GM11168 (cell line): ENCODE results near the gene FOXP1.

Experiments
- in situ Hi-C: fragments of 300-500 bp; cut with MboI; formaldehyde crosslinking; loops from one replicate; pipeline ENCODE4 v1.12.0; 2022; ENCODE audit warnings: low sequenced_read_pairs; ENCODE audit not compliant: unreplicated experiment

The FOXP1 gene

DNA sequence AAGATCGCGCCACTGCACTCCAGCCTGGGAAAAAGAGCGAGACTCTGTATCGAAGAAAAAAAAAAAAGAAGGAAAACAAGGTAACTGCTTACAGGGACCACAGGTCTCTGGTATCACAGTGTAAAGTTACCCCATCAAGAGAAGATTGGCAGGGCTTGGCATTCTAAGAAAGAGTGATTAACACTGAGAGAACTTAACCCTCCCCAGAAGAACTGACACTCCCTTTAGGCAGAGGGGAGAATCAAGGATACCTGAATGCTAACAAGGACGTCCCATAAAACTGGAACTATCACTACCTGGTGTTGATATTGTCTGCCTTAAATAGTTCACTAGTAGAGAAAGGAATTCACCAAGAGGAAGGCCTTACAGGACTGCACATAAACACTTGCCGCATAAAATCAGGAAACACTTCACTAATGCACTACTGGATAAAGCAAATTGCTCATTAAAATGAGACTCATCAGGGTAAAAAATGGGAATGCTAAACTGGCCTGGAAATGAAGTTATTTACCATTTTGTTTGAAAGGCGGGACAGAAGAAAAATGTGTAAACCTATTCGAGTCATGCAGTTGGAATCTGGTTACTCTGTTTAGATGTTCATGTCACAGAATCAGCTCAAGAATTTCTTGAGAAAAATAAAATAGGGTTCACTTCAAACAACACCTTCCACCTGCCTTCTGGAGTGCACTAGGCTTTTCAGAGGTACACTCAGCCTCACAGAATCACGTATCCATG is 121.6 kb downstream of the FOXP1 start:
- in situ Hi-C loops, result no loop called here

DNA sequence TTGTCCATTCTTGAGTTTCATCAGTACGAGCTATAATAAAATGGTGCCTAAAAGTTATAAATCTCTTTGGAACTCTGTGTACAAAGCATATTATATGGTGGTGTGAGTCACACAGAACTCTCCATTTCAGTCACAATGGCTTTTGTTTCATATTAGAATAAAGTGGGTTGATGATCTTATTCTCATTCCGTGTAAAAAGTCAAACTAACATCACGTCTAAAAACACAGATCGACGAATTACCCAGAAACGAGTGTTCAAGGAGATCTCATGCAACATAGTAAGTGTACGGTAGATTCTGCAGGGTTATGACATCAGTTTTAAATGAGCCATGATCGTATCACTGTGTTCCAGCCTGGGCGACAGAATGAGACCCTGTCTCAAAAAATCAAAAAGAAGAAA is 122.4 kb downstream of the FOXP1 start:
- in situ Hi-C loops, result no loop called here

DNA sequence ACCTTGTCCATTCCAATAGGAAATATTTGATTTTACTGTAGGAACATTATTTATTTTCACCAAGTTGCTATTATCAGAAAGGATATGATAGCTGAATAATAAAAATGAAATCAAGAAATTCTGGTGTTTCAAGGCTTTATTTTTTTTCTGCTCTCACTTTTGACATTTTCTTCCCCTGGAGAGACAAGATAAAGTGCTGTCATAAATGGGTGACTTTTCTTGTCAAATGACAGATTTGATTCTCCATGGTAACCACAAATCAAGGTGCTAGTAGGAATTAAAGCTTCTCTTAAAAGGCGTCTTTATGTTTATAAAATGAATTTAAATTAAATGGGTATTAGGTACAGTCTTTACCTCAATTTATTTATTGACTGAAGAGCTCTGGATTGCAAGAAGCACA is 124.6 kb downstream of the FOXP1 start:
- in situ Hi-C loops, result no loop called here

DNA sequence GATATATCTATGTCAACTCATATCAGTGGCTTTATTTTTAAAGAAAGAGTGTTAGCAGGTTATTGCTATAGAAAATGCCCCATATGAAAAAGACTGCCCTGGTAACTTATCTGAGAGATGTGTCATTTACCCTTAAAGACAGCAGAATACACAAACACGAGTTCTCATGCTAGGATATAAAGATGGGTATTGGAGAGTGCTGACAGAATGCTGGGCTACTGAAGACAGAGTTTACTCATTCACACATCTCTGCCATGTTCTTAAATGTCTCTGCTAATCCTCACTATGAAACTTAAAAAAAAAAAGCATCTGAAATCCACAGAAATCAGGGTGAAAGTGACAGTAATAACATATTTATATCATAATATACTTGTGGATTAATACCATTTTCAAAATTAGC is 126.7 kb downstream of the FOXP1 start:
- in situ Hi-C loops, result no loop called here

DNA sequence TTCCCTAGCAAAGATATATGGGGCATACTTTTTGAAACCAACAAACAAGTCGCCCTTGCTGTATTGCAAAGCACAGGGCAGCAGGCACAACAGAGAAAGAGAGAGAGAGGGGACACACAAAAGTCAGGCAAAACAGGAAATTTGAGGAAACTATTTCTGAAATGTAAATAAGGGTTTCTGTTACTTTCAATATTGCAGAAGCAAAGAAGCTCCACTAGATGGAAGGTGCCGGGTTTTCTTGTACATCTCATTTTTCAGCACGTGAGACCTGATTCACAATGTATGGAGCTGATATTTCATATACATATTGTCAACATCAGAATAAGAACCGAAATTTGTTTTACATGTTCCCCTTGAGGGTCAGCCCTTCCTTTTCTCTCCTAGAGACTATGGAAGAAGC is 127.4 kb downstream of the FOXP1 start:
- in situ Hi-C loops, result no loop called here

DNA sequence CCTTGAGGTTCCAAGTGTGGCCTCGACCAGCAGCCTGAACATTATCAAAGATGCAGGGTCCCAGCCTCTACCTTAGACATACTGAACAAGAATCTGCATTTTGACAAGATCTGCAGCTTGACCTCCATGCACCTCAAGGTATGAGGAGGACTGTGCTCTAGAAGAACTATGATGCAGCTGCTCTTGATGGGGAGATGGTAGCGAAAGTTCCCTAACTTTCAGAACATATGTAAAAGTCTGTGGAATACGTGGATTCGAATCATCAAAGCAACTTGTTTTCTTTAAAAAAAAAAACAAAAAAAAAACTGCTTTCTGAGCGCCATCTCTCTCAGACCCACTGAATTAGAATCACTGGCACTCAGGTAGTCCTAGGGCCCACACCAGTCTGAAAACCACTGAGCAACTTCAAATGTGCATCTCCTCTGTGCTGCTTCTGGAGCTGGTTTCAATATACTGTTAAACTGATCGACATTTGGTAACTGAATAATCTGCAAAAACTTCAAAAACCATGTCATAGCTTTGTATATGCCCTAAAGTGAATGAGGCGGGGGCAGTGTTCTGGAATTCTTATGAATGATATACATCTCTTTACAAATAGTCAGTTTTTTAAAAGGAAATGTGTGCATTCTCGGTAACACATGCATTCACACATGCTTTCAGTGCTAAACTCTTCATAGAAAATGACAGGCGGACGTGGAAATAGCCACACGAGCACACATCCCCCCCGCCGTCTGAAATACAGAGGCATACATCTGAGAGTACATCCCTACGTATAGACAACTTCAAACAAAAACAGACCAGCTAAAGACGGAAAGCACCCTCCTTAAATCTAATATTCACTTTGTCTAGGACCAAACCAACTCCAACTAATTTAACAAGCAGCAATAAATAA is 128.8 kb downstream of the FOXP1 start:
- in situ Hi-C loops, result no loop called here

DNA sequence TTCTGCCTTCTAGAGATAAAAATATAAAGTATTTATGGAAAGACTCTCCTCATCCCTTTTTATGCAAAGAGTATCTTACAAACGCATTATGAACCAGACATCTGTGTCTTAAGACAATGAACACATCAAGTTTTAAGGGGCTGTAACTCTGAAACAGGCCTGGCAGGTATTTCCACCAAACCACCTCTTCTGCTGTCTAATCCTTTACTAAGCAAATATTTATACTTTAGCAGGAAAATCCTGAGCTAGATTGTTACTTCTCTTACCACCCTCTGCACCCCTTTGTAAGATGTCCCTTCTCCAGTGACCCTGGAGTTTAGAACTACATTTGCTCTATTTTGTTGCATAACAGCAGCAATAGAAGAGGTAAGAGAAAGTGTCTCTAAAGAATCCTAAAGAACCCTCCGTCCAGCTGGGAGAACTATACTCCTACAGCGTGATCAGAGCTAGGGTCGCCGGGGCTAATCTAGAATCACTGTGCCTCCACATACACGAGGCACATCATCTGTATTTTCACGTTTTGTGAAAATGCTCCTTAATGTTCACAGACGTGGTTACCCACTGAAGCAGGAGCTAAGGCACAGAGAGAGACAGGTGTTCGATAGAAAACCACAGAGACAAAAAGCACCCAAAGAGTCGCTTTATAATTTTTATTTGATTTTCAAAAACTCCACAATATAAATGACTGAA is 129.6 kb downstream of the FOXP1 start:
- in situ Hi-C loops, result no loop called here

DNA sequence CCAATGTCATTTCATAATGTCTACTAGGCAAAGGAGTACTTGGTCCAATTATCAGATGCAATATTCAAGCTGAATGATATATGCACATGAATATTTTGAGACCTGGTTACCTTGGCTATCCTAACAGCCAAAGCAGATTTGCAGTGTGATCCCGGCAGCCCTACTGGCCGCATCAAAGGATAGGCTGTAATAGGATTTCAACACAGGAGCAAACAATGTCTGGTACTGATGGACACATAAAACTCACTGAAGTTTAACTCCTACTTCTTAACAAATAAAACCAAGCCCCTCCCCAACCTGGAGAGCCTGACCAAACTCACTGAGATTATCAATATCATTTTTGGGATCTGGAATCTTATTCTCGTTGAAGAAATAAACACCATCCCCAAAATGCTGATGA is 130.2 kb downstream of the FOXP1 start:
- in situ Hi-C loops, result no loop called here

DNA sequence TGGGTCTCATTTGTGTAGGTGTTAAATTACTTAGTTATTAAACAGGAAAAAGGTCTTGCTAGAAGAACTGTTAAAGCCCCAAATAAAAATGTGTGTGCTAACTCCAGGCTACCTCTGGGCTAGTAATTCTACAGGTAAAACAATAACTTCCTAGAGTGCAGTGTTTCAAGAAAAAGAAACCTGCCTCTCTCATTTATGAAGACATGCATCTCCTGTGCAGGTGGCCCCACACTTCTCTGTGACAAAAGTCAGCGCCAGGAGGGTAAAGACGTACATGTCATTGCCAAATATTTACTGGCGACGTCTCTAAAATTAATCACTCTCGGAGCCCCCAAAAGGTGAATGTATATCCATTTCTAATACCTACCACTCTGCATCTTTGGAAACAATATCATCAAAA is 131.7 kb downstream of the FOXP1 start:
- in situ Hi-C loops, result no loop called here

DNA sequence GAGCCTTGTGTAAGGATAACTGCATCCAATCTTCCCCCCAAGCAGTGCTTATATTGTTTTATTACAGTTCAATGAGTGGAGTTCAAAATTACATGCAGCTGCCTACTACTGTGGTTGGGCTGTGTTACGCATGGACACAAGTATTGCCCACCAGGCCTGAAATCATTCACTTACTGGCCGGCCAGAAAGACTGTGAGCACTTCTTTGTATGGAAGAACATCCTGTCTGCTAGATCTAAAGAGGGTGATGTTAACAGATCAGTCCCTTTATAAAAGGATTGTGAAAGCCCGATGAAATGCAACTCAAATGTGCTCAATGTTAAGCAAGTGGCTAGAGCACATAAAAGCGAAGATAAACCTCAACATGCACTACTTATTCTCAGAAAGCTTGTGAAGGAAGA is 132.5 kb downstream of the FOXP1 start:
- in situ Hi-C loops, result no loop called here

DNA sequence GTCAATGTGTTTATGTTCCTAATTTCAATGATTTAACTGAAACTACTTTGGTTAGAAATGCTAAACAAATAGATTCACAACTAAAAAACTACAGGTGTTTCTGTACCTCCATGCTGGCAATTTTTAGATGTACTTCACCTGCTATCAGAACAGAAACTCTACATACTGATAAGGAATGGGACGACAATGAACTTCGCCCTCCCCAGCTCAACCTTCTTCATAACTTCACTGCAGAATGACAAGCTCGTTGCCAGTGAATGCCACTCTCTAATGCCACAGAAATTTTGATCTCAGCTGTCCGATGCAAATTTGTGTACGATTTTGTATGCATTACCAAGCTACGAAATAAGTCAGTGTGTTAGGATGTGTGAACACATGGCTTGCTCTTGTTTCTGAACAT is 133.4 kb downstream of the FOXP1 start:
- in situ Hi-C loops, result no loop called here

DNA sequence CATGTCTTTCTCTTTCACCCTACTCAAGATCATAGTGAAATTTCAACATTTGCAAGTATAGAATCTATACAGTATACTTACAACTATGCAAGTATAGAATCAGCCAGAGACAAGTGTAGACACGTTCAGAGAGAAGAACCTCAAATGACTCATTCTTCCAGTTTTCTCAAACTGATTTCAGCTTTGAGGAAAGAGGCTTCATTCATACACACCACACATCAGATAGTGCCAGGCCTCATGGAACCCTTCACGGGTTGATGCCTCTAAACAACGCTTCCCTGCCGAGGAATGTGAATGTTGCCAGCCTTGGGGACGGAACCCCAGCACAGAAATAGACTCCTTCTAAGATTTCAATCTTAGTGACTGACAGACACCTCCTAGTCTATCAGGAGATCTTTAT is 135.7 kb downstream of the FOXP1 start:
- in situ Hi-C loops, result no loop called here

DNA sequence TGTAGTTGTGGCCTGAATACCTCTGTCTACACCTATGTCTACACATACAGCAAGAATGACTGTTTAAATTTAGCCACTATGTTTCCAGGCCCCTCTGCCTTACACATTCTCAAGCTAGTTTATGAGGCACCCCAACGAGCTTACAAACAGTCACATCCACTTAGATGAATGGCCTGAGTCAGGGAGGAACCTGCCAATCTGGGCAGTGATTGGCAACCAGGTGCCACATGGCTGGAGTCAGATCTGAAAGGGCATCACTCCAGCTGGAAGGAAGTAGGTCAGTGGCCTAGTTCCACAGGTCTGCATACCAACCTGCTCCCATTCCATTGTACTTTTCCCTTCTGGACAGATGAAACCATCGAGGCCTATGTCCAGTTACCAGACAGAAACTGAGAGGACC is 136.3 kb downstream of the FOXP1 start:
- in situ Hi-C loops, result no loop called here

DNA sequence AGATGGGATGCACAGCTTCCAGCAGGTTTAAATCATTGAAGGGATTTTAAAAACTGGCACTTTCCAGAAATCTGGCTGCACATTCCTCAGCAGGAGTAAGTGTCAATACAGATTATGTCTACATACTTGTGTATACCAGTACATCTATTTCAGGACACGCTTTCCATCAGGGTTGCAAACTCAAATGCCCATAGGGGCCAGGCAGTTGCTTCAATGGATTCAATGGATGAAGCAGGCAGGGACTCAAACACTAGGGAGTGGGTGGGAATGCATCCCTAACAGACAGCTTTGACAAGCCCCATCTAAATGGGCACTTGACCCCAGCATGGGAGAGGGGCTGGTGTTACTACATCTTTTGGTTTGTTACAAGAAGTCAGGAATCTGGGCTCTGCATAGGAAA is 136.8 kb downstream of the FOXP1 start:
- in situ Hi-C loops, result no loop called here

DNA sequence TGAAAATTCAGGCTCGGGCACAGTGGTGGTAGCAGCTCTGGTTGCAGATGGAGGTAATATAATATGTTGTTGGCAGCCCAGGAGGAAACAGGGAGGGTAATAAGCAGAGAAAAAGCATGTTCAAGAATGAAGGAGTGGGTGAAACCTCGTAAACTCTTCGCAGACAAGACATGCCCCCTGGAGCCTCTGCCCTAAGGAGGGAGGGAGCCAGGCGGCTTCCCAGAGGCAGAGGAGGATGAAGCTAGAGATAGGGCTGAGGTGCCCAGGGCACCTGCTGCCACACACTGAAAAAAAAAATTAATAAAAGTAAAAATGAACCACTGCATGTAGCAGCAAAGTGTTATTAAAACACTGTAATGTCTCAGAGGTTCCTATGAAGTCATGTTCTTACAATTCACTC is 137.3 kb downstream of the FOXP1 start:
- in situ Hi-C loops, result no loop called here

DNA sequence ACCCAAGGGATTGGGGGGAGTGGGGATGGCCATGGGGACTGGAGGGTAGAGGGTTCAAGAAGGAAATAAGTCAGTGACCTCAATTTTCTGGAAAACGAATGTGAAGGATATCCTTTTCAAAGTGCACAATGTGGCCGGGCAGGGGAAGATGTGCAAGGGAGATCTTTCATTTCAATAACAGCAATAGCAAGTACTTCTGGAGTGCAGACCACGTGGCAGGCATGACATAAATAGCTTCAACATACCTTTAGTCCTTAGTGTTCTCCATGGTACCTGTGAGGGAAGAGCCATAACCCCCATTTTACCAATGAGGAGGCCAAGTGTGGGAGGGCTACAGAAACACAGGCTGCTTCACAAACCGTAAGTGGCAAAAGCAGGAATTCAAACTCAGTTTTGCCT is 138.7 kb downstream of the FOXP1 start:
- in situ Hi-C loops, result no loop called here

DNA sequence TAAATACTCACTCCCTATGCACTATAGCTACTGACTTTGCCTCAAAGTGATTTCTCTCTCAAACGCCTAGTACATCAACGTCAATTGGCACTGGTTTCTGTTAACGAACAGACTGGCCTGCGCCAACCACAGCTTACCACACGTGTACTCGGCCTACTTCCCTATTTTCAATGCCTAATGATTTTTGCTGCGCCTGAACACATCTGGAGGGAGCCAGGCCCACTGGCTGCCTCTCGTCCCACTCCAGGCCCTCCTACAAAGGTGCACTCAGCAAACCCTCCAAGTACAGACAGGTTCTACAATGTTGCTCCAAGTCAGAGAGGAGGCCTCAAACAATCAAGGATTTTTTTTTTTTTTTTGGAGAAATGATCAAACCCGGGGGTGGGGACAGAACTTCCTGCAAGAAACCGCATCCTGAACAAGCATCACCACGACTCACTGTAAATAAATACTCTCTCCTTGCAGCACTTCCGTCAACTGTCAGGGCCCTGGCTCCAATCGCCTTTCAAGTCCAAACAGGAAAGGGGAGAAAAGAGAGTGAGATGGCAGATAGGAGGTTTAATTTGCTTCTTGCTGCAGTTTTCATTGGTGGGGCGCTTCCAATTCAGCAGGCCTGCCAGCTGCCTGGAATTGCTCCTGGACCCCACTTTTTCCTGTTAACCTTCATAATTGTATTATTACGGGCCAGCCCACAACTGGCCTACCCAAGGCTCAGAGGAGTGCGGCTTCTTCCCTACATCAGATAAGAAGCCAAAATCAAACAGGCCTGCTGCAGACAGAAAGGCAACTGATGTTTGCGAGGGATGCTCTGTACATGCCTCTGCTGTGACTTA is 139.3 kb downstream of the FOXP1 start:
- in situ Hi-C loops, result no loop called here

DNA sequence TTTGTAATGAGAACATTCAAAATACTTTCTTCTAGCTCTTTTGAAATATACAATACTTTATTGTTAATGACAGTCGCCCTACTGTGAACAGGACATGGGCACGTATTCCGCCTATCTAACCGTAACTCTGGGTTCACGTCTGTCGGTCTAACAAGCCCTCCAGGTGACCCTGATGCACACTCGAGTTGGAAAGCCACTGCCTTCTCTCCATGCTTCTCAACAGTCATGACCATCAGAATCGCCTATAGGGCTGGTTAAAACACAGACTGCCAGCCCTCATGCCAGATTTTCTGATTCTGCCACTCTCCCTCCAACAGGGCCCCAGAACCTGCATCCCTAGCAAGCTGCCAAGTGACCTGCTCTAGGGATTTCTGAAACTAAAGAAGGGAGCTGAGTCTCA is 140.2 kb downstream of the FOXP1 start:
- in situ Hi-C loops, result no loop called here

DNA sequence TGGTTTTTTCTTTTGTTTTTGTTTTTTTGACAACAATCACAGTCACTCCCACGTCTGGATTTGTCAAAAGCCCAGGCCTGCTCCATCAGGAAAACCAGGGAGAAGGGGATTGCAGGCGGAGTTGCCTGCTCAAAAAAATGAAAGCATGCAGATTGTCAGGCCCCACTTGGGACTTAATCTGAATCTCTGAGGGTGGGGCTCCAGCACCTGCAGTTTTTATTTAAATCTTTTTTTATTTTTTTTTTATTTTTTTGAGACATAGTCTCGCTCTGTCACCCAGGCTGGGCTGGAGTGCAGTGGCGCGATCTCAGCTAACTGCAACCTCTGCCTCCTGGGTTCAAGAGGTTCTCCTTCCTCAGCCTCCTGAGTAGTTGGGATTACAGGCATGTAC is 140.9 kb downstream of the FOXP1 start:
- in situ Hi-C loops, result no loop called here

DNA sequence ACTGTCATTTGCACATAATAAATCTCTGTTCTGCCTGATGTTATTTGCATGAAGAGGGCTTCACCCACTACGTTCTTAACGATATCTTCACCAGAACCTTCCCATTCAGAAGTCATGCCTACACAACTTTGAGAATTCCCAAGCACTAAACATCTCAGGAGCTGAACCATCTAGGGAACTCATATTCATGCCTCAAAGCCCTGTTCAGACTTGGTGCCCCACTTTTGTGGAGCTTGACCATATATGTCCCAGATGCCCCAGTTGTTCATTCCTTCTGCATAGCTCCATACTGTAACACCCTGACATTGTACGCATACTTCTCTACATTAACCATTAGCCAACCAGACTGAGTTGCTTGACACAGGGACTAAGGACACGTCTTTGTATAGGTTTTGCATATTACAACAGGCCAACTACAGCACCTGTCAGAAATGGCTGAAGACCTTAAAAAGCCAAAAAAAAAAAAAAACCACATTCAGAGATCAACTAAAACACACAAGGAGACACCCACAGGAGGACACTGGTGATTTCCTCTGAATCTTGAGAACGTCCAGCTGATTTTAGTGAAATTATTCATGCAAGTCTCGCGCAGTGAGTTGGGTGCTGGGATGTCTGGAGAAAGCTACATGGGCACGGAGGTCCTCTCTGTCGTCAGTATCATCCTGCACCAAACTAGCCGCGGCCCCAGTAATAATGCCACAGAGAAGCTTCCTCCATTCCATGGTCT is 141.4 kb downstream of the FOXP1 start:
- in situ Hi-C loops, result no loop called here
